OCI-LY3 (cell line): ENCODE measurements around the gene DPF3.

Experiments used
- H2AFZ ChIP-seq: fragments of 200-600, 300-600 bp; shearing (Covaris generic); 2 replicates; pipeline ENCODE4 v1.6.0; 2014; ENCODE audit warnings: antibody characterized with exemption, low read depth, low read length
- H3K27ac ChIP-seq: fragments of 200-600, 300-600 bp; sonication (generic); 2 replicates; pipeline ENCODE4 v1.5.1; 2014; ENCODE audit warnings: mild to moderate bottlenecking, low read length, moderate library complexity, mixed read lengths
- H3K27me3 ChIP-seq: fragments of 200-600, 300-600 bp; sonication (generic); 2 replicates; pipeline ENCODE4 v1.6.1; 2014; ENCODE audit warnings: low read depth, low read length, mixed read lengths
- H3K36me3 ChIP-seq: fragments of 200-600, 300-600 bp; sonication (generic); replicated peaks from 2 replicates; pipeline ENCODE3; 2014; ENCODE audit warnings: low read depth, low read length, mixed read lengths
- H3K4me1 ChIP-seq: fragments of 300-600, 200-600 bp; sonication (generic); 2 replicates; pipeline ENCODE4 v1.6.1; 2014; ENCODE audit warnings: low read length, mixed read lengths
- H3K4me2 ChIP-seq: fragments of 200-600, 300-600 bp; sonication (generic); 2 replicates; pipeline ENCODE4 v1.6.1; 2014; ENCODE audit warnings: low read length, mixed read lengths
- H3K4me3 ChIP-seq: fragments of 300-600, 200-600 bp; sonication (generic); 2 replicates; pipeline ENCODE4 v1.5.1; 2014; ENCODE audit warnings: antibody characterized with exemption, mild to moderate bottlenecking, low read length, moderate library complexity
- H3K79me2 ChIP-seq: fragments of 300-600, 200-600 bp; shearing (Covaris generic); 2 replicates; pipeline ENCODE4 v1.6.1; 2014; ENCODE audit warnings: mild to moderate bottlenecking, low read length, mixed read lengths
- H3K9ac ChIP-seq: fragments of 300-600, 200-600 bp; shearing (Covaris generic); 2 replicates; pipeline ENCODE4 v1.6.0; 2014; ENCODE audit warnings: mild to moderate bottlenecking, low read length, moderate library complexity
- H3K9me3 ChIP-seq: fragments of 200-600, 300-600 bp; shearing (Covaris generic); 2 replicates; pipeline ENCODE4 v1.6.1; 2014; ENCODE audit warnings: low read length, mixed read lengths; ENCODE audit not compliant: insufficient read depth
- H4K20me1 ChIP-seq: fragments of 200-600, 300-600 bp; sonication (generic); 2 replicates; pipeline ENCODE4 v1.6.1; 2016; ENCODE audit warnings: low read length, mixed read lengths; ENCODE audit not compliant: insufficient read depth
- EZH2phosphoT487 ChIP-seq: fragments of 200-600 bp; shearing (Covaris generic); IDR thresholded peaks from 2 replicates; pipeline ENCODE4 v1.6.1; 2018; ENCODE audit warnings: antibody characterized with exemption, mixed run types, low read depth
- TF ChIP-seq, protein P1 (sequence below): fragments of 200-600, 300-600 bp; sonication (generic); IDR thresholded peaks from 2 replicates; pipeline ENCODE4 v1.5.1; 2014; ENCODE audit warnings: antibody characterized with exemption, low read length, low read depth

The DPF3 gene

DNA sequence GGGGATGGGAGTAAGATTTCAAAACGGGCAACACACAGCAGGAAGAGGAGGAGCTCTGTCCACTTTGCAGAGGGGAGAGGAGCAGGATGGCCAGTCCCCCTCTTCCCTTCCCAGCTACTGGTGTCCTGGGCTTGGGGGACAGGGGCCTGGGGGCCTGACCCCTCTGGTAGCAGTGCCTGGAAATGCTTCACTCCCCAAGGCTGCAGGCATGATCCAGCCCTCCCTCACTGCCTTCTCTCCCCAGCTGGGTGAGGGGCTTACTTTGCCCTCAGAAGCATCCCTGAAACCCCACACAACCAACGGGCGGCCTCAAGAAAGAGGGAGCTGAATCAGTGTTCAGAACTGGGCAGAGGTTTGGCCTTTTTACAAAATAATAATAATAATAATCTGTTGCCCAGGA is 279.5 kb downstream of the DPF3 start:
- Histone ChIP-seq H2AFZ (no peak overlapping the region), H3K79me2 (no peaks in the 10 kb centered on the region), H3K9me3 (no peaks in the 10 kb centered on the region), H3K4me1 (no peaks in the 10 kb centered on the region), H3K27ac (no peak overlapping the region), H3K4me3 (no peak overlapping the region), H3K4me2 (no peak overlapping the region), H3K9ac (no peak overlapping the region), H3K27me3 (no peaks in the 10 kb centered on the region), H3K36me3 (no peaks in the 10 kb centered on the region), H4K20me1 (no peaks in the 10 kb centered on the region)
- TF ChIP-seq EZH2phosphoT487: no peak
- TF ChIP-seq, protein P1, sequence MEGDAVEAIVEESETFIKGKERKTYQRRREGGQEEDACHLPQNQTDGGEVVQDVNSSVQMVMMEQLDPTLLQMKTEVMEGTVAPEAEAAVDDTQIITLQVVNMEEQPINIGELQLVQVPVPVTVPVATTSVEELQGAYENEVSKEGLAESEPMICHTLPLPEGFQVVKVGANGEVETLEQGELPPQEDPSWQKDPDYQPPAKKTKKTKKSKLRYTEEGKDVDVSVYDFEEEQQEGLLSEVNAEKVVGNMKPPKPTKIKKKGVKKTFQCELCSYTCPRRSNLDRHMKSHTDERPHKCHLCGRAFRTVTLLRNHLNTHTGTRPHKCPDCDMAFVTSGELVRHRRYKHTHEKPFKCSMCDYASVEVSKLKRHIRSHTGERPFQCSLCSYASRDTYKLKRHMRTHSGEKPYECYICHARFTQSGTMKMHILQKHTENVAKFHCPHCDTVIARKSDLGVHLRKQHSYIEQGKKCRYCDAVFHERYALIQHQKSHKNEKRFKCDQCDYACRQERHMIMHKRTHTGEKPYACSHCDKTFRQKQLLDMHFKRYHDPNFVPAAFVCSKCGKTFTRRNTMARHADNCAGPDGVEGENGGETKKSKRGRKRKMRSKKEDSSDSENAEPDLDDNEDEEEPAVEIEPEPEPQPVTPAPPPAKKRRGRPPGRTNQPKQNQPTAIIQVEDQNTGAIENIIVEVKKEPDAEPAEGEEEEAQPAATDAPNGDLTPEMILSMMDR: no peak

DNA sequence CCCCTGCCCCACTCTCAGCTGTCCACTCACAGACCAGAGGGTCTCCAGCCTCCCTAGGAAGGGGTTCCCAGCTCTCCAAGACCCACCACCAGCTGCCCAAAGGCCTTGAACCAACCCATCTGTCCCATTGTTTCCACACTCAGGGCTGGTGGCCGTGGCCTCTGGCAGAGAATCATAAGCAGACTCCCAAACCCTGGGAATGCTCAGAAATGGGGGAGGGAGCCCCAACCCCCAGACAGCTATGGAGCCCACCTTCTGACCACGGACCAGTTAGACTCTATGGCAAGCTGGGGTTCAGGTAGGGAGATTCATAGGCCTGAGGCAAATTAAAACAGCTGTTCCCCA is 280.0 kb downstream of the DPF3 start:
- TF ChIP-seq, protein P1: no peak
- no peak for TF ChIP-seq EZH2phosphoT487
- no peak overlapping the region for H2AFZ ChIP-seq
- no peak overlapping the region for H3K4me3 ChIP-seq
- H3K4me2 ChIP-seq: no peak overlapping the region
- H3K79me2 ChIP-seq: no peaks in the 10 kb centered on the region
- H3K36me3 ChIP-seq: no peaks in the 10 kb centered on the region
- H3K9me3 ChIP-seq: no peaks in the 10 kb centered on the region
- no peak overlapping the region for H3K9ac ChIP-seq
- H3K4me1 ChIP-seq: no peaks in the 10 kb centered on the region
- H4K20me1 ChIP-seq: no peaks in the 10 kb centered on the region
- no peak overlapping the region for H3K27ac ChIP-seq
- H3K27me3 ChIP-seq: no peaks in the 10 kb centered on the region

DNA sequence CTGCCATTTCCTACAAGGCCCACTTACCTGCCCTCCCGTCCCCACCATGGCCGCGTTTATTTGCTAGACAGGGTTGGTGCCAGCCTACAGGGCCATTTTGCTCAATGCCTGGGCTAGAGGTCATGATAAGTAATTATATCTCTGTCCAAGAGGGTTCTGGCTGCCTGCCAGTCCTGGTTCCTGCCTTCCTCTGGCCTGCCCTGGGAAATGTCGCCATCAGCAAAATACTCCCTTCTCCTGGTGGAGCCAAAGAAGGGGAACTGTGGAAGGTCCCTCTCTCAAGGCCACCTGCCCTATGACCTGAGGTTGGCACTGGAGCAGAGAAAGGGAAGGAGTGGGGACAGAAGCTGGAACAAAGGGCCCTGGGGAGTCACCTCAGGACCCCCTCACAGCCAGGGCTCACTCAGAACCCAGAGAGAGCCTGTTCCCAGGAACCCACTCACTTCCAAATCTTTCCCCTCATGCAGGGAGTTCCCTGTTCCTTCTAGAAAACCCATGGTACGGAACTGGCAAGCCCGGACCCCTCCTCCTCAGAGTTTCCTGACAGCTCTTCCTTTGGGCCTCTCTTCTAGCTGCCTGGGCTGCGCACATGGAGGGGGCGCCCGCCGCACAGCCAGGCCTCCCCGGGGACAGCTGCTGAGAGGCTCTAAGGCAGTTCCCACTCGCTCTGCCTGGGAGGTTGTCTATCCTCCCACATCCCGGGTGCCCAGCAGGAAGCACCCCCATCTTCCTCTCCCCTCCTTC is 280.5 kb downstream of the DPF3 start:
- no peak overlapping the region for H3K9ac ChIP-seq
- no peaks in the 10 kb centered on the region for H3K4me1 ChIP-seq
- TF ChIP-seq EZH2phosphoT487: no peak
- TF ChIP-seq, protein P1: no peak
- no peaks in the 10 kb centered on the region for H4K20me1 ChIP-seq
- no peak overlapping the region for H3K4me2 ChIP-seq
- no peaks in the 10 kb centered on the region for H3K79me2 ChIP-seq
- no peak overlapping the region for H3K4me3 ChIP-seq
- no peak overlapping the region for H3K27ac ChIP-seq
- H3K27me3 ChIP-seq: no peaks in the 10 kb centered on the region
- H3K36me3 ChIP-seq: no peaks in the 10 kb centered on the region
- no peaks in the 10 kb centered on the region for H3K9me3 ChIP-seq
- no peak overlapping the region for H2AFZ ChIP-seq

DNA sequence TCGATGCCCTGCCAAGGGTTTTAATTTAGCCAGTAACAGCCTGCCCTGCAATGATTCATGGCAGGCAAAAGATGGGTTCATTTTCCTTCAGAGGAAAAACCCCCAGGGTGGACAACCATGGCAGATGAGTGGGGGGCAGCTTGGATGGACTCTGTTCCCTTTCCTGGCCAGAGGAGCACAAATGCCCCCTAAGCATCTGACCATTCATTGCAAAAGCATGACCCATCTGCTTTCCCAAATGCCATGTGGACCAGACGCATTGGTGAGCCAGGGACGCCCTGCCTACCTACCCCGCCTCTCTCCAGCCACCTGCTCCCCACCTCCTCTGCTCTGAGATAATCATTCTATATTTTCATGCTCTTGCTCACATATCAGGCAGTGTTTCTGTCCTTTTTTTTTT is 281.9 kb downstream of the DPF3 start:
- Histone ChIP-seq H3K27ac (no peak overlapping the region), H3K9me3 (no peaks in the 10 kb centered on the region), H2AFZ (no peak overlapping the region), H3K36me3 (no peaks in the 10 kb centered on the region), H4K20me1 (no peaks in the 10 kb centered on the region), H3K9ac (no peak overlapping the region), H3K79me2 (no peaks in the 10 kb centered on the region), H3K4me1 (no peaks in the 10 kb centered on the region), H3K4me2 (no peak overlapping the region), H3K4me3 (no peak overlapping the region), H3K27me3 (no peaks in the 10 kb centered on the region)
- TF ChIP-seq, protein P1: no peak
- no peak for TF ChIP-seq EZH2phosphoT487
